UCSD-AML1 (cell line): Measurements from ENCODE around the gene ALG2.

ENCODE experiments used
- DNase-seq: peaks from one replicate; lab custom pipeline; 2025; ENCODE audit not compliant: unreplicated experiment; lab: John Stamatoyannopoulos, UW

Gene ALG2

DNA sequence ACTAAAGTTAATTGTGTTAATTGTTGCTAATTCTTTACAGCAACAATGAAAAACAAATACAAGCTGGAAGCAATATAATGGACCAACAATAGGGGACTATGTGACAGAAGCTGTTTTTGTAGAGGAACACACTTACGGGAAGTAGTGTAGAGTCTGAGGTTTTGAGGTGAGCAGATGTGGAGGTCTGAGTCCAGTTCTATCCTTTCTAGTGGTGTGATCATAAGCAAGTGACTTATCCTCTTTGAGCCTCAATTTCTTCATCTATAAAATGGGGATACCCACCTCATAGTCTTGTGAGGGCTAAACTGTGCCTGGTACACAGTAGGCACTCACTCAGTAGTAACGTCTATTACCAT is 28.3 kb downstream of the ALG2 start:
- DNase-seq = no peak

DNA sequence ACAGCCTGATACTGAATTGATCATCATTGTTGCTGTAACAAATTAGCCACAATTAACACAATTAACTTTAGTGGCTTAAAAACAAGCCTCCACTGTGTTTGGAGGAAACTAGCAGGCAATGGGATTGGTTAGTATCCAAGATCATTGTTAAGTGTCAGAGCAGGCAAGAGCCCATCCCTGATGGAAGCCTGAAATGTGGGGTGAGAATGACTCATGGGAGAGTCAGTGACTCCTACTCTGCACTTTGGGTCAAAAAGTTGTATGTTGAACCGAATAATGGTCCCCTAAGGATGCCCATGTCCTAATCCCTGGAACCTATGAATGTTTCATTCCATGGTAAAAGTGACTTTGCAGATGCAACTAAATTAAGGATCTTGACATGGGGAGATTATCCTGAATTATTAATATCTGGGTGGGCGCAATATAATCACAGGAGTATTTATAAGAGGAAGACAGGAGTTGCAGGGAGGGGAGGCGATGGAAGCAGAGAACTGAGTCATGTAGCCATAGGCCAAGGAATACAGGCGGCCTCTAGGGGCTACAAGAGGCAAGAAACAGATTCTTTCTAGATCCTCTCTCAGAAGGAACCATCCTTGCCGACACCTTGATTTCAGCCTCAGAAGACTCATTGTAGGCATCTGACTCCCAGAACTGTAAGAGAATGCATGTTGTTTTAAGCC is 28.8 kb downstream of the ALG2 start:
- no peak for DNase-seq

DNA sequence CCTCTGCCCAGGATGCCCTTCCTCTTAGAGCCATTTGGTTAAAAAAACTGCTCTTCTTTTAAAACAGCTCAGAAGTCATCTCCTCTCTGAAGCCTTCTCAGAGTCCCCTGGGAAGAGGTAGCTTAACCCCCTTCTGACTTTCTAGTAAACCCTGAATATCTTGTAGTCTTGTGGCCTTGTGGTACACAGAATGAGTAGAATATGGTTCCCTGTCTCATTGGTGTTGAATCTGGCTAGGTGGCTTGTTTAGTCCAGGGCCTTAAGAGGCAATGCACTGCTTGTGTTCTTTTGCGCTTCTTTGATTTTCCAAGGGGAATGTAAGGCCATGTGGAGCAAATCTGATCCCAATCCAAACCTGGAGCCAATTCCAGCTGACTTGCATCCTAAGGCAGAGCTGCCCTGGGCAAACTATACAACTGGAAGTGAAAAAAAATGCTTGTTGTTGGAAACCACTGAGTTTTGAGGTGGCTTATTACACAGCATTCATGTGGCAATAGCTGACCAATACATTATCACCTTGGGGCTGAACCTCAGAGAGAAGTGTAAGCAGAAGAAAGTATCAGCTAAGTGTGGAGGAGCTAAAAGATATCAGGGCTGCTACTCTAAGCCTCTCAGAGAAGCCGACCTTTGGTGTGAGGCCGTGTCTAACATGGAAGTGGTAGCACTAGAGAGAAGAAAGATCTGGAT is 31.0 kb downstream of the ALG2 start:
- DNase-seq = no peak

DNA sequence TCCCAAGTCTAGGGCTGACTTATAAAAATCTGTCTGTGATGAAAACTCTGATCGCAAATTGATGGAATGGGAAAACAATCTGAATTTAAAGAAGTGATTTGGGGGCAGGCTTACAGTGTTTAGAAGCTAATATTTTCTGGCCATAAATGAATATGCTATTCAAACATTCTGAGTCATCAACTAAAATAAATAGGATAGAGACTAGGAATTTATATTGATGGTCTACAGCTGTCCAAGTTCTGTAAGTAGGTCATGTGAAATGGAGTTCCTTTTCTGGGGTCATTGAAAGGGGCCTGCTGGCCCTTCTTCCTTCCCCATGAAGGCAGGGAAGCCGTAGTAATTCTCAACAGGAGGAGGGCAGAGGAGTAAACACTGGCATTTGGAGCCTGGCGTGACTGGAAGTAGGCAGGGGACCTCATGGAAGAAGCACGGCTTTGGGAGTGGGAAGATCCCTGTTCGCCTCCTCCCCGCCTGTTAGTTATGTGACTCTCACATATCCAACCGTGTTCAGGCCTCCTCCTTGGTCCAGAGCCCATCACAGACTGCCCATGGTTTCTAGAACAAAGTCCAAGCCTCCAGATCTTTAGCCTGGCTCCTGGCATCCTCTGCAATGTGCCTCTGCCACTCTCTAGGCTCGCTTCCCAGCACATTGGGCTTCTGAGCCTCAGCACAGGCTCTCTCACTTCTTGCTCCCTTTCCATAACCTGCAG is 31.7 kb downstream of the ALG2 start:
- DNase-seq = no peak

DNA sequence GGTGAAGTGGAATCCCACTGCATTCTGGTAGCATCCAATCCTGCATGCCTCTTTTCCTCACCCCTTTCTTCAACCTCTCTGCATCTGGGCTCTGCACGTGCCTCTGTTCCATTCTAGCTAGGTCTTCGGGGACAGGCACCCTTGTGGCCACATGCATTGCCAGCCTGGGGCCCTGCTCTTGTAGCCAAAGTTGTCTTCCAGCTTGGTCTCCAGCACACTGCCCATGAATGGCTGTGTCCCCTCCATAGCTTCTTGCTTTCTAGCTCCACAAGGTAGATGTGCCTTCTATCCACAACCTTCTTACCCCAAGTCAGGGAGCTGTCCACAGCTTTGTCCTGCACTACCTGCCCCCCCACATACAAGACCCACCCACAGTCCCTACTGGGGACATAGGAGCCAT is 32.6 kb downstream of the ALG2 start:
- no peak for DNase-seq

DNA sequence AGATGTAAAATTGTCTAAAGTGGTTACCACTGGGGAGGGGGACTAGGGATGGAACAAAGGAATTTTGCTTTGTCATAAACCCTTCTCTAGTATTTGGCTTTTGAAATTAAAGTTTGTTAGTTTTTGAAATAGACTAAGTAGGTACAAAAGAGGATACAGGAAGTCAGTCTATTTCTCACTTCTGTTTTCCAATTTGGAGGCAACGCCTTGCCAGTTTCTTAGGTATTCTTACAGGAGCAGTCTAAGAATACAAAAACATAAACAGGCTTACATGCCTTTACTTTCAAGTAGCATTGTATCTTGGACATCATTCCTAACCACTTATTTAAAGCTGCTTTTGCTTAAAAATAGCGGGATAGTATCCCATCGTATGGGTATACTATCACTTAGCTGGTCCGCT is 34.4 kb downstream of the ALG2 start:
- DNase-seq = no peak

DNA sequence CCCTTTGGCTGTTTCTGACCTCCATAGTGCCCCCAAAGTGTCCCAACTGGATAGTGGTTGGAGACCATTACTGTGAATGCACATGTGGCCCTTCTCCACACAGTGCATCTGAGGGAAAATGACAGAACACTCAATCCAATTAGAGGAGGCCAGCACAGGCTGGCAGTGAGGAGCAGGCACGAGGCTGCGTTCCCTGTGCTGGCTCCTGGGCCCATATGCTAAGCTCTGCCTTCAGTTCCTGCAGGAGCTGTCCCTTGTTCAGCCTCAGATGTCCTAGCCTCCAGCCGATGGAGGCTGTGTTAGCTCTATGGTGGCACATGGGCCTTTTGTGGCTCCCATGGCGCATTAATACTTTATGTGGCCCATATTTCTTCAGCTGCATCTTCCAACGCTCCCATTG is 35.8 kb downstream of the ALG2 start:
- no peak for DNase-seq

DNA sequence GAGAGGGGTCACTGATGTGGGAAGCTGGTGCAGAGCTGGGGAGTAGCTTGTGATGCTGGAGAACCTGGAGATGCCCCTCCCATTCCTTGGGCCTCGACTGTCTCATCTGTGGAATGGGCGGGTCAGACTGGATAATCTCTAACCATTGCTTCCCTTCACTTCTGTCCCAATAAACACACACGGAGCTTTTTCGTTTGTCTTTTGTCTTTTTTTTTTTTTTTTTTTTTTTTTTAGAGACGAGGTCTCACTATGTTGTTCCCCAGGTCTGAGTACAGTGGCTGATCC is 36.5 kb downstream of the ALG2 start:
- no peak for DNase-seq

DNA sequence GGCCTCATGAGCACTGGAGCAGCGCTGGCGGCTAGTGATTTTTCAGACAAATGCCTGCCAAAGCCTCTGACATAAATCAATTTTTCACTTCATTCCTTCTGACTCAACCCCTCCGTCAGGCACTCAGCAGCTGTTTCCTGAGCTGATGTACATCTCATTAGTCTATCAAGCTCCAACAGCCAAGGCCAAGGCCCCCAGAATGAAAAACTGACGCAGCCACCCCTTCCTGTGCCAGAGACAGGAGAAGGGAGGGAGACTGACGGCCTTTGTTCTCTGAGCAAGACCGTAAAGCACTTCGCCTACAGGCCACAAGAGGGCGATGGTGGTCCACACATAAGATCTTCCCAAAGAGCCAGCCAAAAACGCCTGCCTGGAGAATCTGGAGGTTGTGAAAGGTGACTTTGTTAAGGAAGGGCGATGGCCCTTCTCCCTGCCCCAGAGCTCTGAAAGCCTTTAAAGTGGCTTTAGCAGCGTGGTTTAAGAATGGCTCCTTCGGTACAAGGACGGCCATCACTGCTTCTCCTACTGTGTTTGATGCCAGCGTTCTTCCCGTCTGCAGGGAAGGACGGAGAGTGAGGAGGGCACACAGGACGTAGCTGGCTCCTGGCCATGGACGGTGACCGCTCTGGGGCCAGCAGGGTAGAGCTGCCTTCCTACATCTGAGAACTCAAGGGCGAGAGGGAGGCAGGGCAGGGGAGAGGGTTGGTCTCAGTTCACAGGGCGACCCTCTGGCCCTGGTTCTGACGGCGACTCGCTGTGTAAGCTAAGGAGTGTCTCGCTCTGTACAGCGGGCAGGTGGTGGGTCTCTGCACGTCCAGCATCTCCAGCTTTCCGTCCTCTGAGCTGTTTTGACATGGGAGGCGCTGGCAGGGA is 37.0 kb downstream of the ALG2 start:
- DNase-seq = peak; percentile 74

DNA sequence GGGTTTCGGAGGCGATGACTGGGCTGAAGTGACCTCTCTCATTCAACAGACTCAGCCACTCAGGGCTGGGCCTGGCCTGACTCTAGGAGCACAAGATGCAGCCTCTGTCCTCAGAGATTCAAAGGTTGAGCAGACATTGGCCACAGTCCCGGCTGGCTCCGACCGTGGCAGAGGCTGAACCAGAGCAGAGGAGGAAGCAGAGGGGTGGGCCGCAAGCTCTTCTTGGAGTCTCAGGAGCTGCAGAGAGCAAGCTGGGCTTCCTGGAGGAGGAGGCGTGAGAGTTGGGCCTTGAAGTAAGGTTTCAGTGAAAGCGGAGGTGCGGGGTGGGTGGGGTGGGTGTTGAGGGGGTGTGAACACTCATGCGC is 37.6 kb downstream of the ALG2 start:
- no peak for DNase-seq

DNA sequence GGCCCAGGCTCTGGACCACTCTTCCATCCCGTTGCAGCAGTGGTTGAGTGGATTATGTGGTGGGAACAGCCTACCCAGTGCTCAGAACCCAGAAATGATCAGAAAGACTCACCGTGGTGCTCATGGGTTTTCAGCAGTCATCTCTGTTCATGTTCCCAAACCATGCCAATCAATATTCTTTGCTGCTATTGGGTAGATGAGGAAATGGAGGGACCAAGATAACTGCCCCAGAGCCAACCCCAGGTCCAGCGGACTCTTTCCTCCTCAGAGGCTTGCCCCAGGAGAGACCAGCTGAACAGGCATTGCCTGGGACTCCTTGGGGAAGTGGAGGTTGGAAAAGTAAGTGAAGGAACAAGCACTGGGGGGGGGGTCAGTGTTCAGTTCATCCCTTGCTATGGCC is 38.1 kb downstream of the ALG2 start:
- DNase-seq = no peak

DNA sequence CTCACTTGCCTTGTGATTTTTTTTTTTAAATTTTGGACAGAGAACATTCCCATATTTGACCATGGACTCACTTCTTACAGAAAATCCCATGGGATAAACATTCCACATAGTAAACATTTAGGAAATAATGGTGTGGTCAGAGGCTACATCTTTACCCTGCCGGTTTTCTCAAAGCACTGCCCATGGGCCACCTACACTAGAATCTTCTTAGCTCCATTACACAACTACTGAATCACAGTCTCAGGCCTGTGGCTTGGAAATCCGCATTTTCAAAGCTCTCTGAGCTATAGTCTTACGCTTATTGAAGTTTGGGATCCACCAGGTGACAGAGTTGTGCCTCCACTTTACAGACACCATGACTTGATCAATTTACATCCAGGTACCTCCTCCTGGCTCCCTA is 39.4 kb downstream of the ALG2 start:
- no peak for DNase-seq

DNA sequence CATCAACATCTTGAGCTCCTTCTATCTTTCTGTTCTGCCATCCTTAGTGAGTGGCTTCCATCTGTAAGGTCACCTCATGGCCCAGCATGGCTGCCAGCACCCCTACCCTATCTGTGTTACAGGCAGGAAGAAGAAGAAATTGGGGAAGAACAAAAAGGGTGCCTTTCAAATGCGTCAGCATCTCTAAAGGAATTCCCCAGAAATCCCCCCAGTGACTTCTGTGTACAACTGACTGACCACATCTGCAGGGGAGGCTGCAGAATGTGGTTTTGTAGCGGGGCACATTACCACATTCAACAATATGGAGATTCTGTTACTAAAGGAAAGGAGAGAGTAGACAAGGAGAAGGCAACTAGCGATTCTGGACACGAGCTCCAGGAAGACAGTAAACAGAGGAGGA is 40.1 kb downstream of the ALG2 start:
- DNase-seq = peak; percentile 29

DNA sequence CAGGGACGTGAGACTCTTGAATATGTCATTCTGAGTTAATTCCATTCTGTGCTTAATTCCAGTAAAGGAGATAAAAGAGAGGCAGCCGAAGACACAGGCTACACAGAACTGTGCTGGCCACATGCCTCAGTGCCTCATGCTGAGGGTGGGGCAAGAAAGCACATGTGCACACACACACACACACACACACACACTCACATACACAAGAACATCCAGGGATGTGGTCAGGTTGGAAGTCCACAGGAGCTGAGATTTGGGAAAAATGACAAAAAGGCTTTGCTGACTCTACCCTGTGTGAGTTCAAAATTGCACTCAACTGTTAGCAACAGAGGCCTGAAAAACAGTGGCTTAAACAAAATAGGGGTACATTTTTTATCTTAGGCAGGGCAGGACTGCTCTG is 40.5 kb downstream of the ALG2 start:
- DNase-seq = no peak

DNA sequence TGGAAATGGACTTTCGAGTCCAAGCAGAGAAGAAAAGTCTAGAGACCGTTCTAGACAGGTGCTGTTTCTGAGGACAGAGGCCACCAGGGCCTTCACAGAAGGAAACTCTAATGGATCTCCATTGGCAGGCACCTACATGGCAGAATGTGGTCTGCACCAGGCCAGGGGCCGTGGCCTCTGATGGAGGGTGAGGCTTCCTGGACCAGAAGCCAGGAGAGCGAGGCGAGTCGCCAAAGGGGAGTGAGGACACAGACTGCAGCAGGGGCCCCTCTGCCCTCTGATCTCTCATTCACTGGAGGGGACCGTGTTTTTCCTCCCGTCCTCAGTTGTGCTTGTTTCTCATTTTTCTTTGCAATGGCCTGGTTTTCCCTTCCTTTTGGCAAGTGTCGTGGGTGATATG is 41.1 kb downstream of the ALG2 start:
- no peak for DNase-seq

DNA sequence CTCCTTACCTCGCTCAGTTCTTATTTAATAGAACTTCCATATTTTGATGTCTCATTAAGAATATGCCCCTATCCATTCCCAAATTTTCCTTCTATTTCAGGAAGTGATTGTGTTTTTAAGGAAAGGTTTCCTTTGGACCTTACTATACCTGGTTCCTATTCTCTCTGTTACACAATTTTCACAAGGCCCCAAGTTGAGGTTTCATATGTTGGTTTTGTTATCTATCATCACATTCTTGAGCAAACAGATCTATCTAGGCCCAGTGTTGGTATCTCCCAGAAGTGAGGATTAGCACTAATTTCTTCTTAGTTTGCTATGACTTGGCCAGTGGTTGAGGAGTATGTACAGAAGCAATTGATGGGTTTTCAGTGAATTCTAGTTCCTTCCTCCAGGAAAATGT is 41.5 kb downstream of the ALG2 start:
- DNase-seq = no peak

DNA sequence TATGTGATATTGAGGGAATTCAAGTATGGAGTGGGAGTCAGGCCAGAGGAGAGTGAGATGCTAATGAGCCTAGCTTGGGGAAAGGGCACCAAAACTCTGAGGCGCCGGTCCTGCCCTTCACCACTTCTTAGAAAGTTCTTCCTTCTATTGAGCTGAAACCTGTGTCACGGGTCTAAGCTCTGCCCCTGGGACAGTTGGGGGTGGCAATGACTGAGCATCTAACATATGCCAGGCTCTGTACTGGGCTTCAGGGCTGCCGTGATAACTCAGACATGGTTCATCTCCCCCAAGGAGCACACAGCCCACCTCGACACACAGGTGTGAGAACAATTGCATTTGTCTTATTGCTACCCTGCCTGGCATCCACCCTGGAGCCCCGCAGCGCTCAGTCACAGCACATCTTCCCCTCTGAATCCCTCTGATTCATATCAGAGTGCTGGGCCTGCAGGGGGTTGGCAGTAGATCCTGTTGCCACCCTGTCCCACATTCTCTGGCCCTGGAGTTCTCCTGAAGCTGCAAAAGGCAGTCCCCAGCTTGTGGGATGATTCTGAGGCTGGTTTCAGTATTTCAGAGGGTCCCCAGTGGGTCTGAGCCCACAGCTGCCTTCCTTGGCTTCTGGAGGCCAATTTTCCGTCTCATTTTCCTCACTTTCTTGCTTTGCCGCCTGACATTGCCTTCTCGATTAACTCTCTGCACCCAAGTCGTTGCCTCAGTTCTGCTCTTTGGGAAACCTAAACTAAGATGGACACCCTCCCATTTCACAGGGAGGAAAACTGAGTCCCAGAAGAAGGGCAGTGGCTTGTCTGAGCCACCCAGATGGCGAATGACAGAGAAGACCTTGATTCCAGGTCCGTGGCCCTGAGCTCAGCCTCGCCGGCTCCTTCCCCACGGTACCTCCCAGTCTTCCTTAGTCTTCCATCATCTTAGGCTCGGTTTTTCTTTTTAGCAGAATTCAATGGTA is 42.5 kb downstream of the ALG2 start:
- no peak for DNase-seq

DNA sequence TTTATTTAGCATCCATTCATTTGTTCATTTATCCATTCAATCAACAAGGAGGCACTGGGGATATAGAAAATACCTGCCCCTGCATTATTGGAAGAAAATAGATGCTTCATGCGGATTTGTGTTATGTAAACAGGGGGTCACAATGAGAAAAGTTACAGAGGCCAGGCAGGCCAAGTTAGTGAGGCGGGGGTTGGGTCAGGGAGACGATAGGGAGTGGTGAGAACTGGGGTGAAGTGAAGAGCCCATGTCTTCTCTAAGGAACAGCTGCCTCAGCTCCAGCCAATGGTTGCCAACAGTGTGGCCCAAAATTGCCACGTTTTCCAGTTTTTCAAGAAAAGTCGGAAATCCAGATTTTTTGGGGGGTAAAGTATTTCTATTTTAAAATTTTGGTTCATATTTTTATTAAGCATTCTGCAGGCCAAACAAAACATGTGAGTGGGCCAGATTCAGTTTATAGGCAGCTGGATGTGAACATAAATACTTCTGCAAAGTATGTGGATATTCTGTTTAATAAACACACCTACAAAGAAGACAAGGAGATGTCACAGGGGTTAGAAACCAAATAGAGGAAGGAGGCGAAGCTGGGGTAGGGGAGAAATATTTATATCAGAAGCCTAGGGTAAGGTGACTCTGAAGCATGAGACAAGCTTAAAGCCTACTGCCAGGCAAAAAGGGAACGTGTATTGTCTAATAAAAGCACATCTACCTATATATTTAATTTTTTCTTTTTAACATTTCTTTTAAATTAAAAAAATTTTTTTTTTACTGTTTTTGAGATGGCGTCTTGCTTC is 44.0 kb downstream of the ALG2 start:
- DNase-seq = no peak

DNA sequence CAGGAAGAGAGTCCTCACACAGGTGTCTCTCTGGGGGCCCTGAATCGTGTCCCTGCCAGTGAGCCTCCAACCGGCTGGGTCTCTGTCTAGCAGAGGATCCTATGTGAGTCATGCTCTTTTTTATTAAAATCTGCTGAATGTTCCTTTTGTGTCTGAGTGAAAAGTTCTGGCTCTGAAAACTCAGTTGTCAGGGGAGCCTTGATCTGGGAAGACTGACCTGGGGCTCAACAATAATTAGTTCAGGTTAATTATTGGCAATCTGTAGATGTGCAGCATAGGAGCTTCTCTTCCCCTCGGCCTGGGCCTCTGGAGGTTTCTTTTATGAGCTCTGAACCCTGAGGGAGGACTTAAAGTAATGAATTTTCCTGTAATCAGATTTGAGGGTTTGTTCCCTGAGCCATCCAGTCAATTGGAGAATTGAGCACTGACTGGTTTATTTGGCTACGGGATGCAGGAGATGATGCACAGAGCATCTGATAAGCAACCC is 45.2 kb downstream of the ALG2 start:
- no peak for DNase-seq
